A549 (cell line): ENCODE data around the gene MSH6. TPM values are rescaled to one million over a fixed set of nuclear protein-coding genes. Genes with fewer than 3 reads are reported as not detected.
"Not testable (repeated sequence)": the region's sequence is repeated elsewhere in the genome, so short reads cannot be mapped to it uniquely, and the experiment has no call there.

Experiments
- ATAC-seq, 2 experiments: fragments of 200-7000 bp in 1 of 2; fragments of >200 bp in 1 of 2; cut with Nextera tagmentation in 1 of 2; cut with Tn5 transposase in 1 of 2; 3 replicates each; pipeline versions ENCODE4 v1.8.0 to v1.9.1; 2018 to 2020; ENCODE audit warnings: mild to moderate bottlenecking in 1 of 2, moderate library complexity in 1 of 2
- CTCF ChIA-PET: fragments of 300-600 bp; sonication (Branson Sonifier 250); formaldehyde crosslinking; extraction: SDS; loops from one replicate; lab custom pipeline; 2021; ENCODE audit warnings: antibody characterized with exemption, inconsistent platforms; lab: Yijun Ruan, JAX
- POLR2A ChIA-PET: fragments of 350-600 bp; formaldehyde crosslinking; extraction: SDS; loops from one replicate; lab custom pipeline; 2021; ENCODE audit warnings: antibody characterized with exemption, inconsistent platforms; lab: Yijun Ruan, JAX
- DNase-seq, 2 experiments: peaks; one replicate each; pipeline versions ENCODE4 v3.0.0 to v3.0.0-alpha.2; 2011 to 2016; ENCODE audit warnings: low read depth in 1 of 2, low spot score in 1 of 2
- FAIRE-seq: peaks from 2 replicates; lab custom pipeline; 2011; peaks lifted over from hg19 to GRCh38; lab: Jason Lieb, UNC
- H3K27ac ChIP-seq, 2 experiments: fragments of >200 bp; sonication (Bioruptor Twin); formaldehyde crosslinking; 3 replicates each; pipeline ENCODE4 v1.5.1; 2016 to 2017
- H3K4me1 ChIP-seq: fragments of >200 bp; sonication (Bioruptor Twin); formaldehyde crosslinking; 3 replicates; pipeline ENCODE4 v1.6.1; 2016
- H3K4me2 ChIP-seq: fragments of >200 bp; sonication (Bioruptor Twin); formaldehyde crosslinking; 3 replicates; pipeline ENCODE4 v1.6.1; 2016
- H3K4me3 ChIP-seq: fragments of >200 bp; sonication (Bioruptor Twin); formaldehyde crosslinking; 3 replicates; pipeline ENCODE4 v1.5.1; 2016
- H3K9me3 ChIP-seq: fragments of >200 bp; sonication (Bioruptor Twin); formaldehyde crosslinking; 3 replicates; pipeline ENCODE4 v1.6.1; 2016
- CEBPB ChIP-seq, 2 experiments: fragments of >200 bp in 1 of 2; sonication (Bioruptor Twin) in 1 of 2; formaldehyde crosslinking in 1 of 2; IDR thresholded peaks; 2 replicates each; pipeline ENCODE4 v1.6.1; 2012 to 2016
- CHD2 ChIP-seq: fragments of 150-350 bp; IDR thresholded peaks from 2 replicates; pipeline ENCODE4 v1.6.1; 2014; ENCODE audit warnings: low read length; ENCODE audit not compliant: partially characterized antibody
- ESRRA ChIP-seq: fragments of 150-350 bp; IDR thresholded peaks from 2 replicates; pipeline ENCODE4 v1.6.1; 2014; ENCODE audit warnings: mild to moderate bottlenecking, low read length, borderline replicate concordance
- FOSL2 ChIP-seq, 2 experiments: fragments of 450-650 bp in 1 of 2; fragments of >200 bp in 1 of 2; sonication (Bioruptor Twin) in 1 of 2; formaldehyde crosslinking; IDR thresholded peaks; 2 replicates each; pipeline versions ENCODE4 v1.5.0 to v1.6.1; 2016 to 2020; ENCODE audit warnings: mild to moderate bottlenecking in 1 of 2, moderate library complexity in 1 of 2
- HDAC2 ChIP-seq: fragments of 200-600 bp; sonication (generic); IDR thresholded peaks from 2 replicates; pipeline ENCODE4 v1.6.1; 2016
- MAX ChIP-seq: IDR thresholded peaks from 2 replicates; pipeline ENCODE4 v1.6.1; 2012
- MAZ ChIP-seq: fragments of 150-350 bp; IDR thresholded peaks from 2 replicates; pipeline ENCODE4 v1.6.1; 2014; ENCODE audit warnings: antibody characterized with exemption, low read depth, low read length, borderline replicate concordance
- NFE2L2 ChIP-seq: fragments of 150-350 bp; conservative IDR thresholded peaks from 2 replicates; pipeline ENCODE4 v1.6.1; 2014; ENCODE audit warnings: low read length
- NPAS2 ChIP-seq: fragments of 250-450 bp; sonication (Bioruptor Pico); IDR thresholded peaks from 2 replicates; pipeline ENCODE4 v1.8.0; 2022; ENCODE audit warnings: mild to moderate bottlenecking, moderate library complexity, borderline replicate concordance
- PHF8 ChIP-seq: fragments of 200-600 bp; sonication (generic); IDR thresholded peaks from 2 replicates; pipeline ENCODE4 v1.6.1; 2016; ENCODE audit warnings: low read depth, mild to moderate bottlenecking, antibody characterized with exemption, moderate library complexity, borderline replicate concordance
- POLR2A ChIP-seq: IDR thresholded peaks from 2 replicates; pipeline ENCODE4 v1.6.1; 2012; ENCODE audit warnings: mild to moderate bottlenecking, low read length
- RARB ChIP-seq: fragments of 250-450 bp; sonication (Bioruptor Pico); IDR thresholded peaks from 2 replicates; pipeline ENCODE4 v1.8.0; 2021; ENCODE audit warnings: mild to moderate bottlenecking, moderate library complexity
- SMC3 ChIP-seq: fragments of >200 bp; sonication (Bioruptor Twin); formaldehyde crosslinking; IDR thresholded peaks from 3 replicates; pipeline ENCODE4 v1.6.1; 2018; ENCODE audit warnings: inconsistent platforms
- TFCP2L1 ChIP-seq: fragments of 250-450 bp; sonication (Bioruptor Pico); IDR thresholded peaks from 2 replicates; pipeline ENCODE4 v1.5.0; 2021; ENCODE audit warnings: mild to moderate bottlenecking
- USF2 ChIP-seq: fragments of 450-650 bp; IDR thresholded peaks from 2 replicates; pipeline ENCODE4 v1.6.1; 2014; ENCODE audit warnings: antibody characterized with exemption
- ZSCAN20 ChIP-seq: fragments of 250-450 bp; sonication (Bioruptor Pico); IDR thresholded peaks from 2 replicates; pipeline ENCODE4 v1.8.0; 2022; ENCODE audit warnings: mild to moderate bottlenecking, moderate library complexity
- WGBS: methylation state at CpG from one replicate; pipeline ENCODE4 v1.1.6; 2017; ENCODE audit errors: missing lambda C conversion rate; 5-methylcytosine and 5-hydroxymethylcytosine counted together
- polyA plus RNA-seq, 4 experiments: library from polyadenylated mRNA; depleted of rRNA in 3 of 4; stranded (reverse); fragments of >200 nt; fragmentation: RNase III in 1 of 4; extraction: RNeasy Plus Mini Kit Qiagen cat#74134 plus additional on column Dnase treatment in 1 of 4; gene quantifications; 2 replicates in 3 of 4; 3 replicates in 1 of 4; pipeline ENCODE4 v1.2.3, GENCODE V29; 2011 to 2017
- small RNA-seq, 6 experiments: library from RNA; depleted of rRNA; stranded (forward); fragments of <200 nt; gene quantifications; one replicate each; pipeline ENCODE3, GENCODE V24; 2012

The MSH6 gene
- polyA plus RNA-seq, 2 of the 4 experiments (the other 2 are of a cell fraction), result 82.7 to 108 TPM

- Histone ChIP-seq H3K9me3 (no peaks in the 10 kb centered on the region), H3K4me3 (no peak overlapping the region), H3K27ac (no peak overlapping the region), H3K4me2 (no peak overlapping the region), H3K4me1 (no peaks in the 10 kb centered on the region)
- ChIA-PET CTCF (interaction anchor here (0.6 to 1.9 kb wide), 5 partner anchors 14 to 1929 kb away, joined by 3 to 14 read pairs (median 3); no protein-coding TSS in a partner anchor), POLR2A (no interaction called here)
- no peak for DNase-seq
- ATAC-seq, result no peak
- 95% methylated on average over 1 of the region's 1 CpG for WGBS
- no peak for TF ChIP-seq USF2
- TF ChIP-seq POLR2A, result no peak
- FAIRE-seq, result no peak
These were observed 60.5 kb downstream of the MSH6 start for GRCh38 chr2:47843407-47843806.

- H3K4me3 ChIP-seq, result no peak overlapping the region
- no peak overlapping the region for H3K4me2 ChIP-seq
- H3K27ac ChIP-seq, result no peak overlapping the region
- TF ChIP-seq RARB (CRISPR knock-in tag), result no peak
- TF ChIP-seq NPAS2 (CRISPR knock-in tag), result no peak
- no peak for TF ChIP-seq CHD2
- no peak for TF ChIP-seq SMC3
- no peak for TF ChIP-seq FOSL2 (IDR thresholded peaks at IDR 0.05)
- TF ChIP-seq FOSL2 (CRISPR knock-in tag; IDR thresholded peaks at IDR 0.05), result no peak
- no peak for TF ChIP-seq MAX
- CTCF ChIA-PET, result no interaction called here
- no peak for FAIRE-seq
- WGBS, result 93% methylated on average over 2 of the region's 2 CpGs
- ATAC-seq, result no peak
- no peaks in the 10 kb centered on the region for H3K9me3 ChIP-seq
- no peaks in the 10 kb centered on the region for H3K4me1 ChIP-seq
- no peak for DNase-seq
- POLR2A ChIA-PET, result no interaction called here
These were observed 61.2 kb downstream of the MSH6 start for GRCh38 chr2:47844162-47844561.

GRCh38 chr2:47849368-47849767 lies 66.4 kb downstream of the MSH6 start:
- DNase-seq, result no peak
- CTCF ChIA-PET, result interaction anchor here (1.0 to 2.5 kb wide), 3 partner anchors 8 to 257 kb away, joined by 3 to 11 read pairs (median 4); no protein-coding TSS in a partner anchor
- no peaks in the 10 kb centered on the region for H3K9me3 ChIP-seq
- 83% methylated on average over 2 of the region's 2 CpGs for WGBS
- FAIRE-seq, result no peak
- no peak overlapping the region for H3K4me3 ChIP-seq
- H3K27ac ChIP-seq, result no peak overlapping the region
- POLR2A ChIA-PET, result no interaction called here
- TF ChIP-seq ZSCAN20 (CRISPR knock-in tag) (no peak), TFCP2L1 (CRISPR knock-in tag) (no peak), ESRRA (no peak), RARB (CRISPR knock-in tag) (no peak), HDAC2 (no peak), PHF8 (no peak), NPAS2 (CRISPR knock-in tag) (no peak)
- H3K4me2 ChIP-seq, result no peak overlapping the region
- ATAC-seq, result no peak
- 0 out of 3 replicates have a peak, but pooled peaks cover 4% of the 10 kb centered on the region for H3K4me1 ChIP-seq

GRCh38 chr2:47850198-47850597 lies 67.3 kb downstream of the MSH6 start:
- Histone ChIP-seq H3K4me3 (no peak overlapping the region), H3K9me3 (no peaks in the 10 kb centered on the region), H3K4me2 (no peak overlapping the region), H3K4me1 (0 out of 3 replicates have a peak, but pooled peaks cover 4% of the 10 kb centered on the region), H3K27ac (no peak overlapping the region)
- CTCF ChIA-PET, result interaction anchor here (1.0 to 2.5 kb wide), 3 partner anchors 8 to 257 kb away, joined by 3 to 11 read pairs (median 4); no protein-coding TSS in a partner anchor
- POLR2A ChIA-PET, result interaction anchor here (1.3 kb wide), 1 partner anchor 57 kb away, joined by 3 read pairs; no protein-coding TSS in a partner anchor
- WGBS, result 81% methylated on average over 1 of the region's 1 CpG
- DNase-seq, result no peak
- no peak for ATAC-seq
- TF ChIP-seq NFE2L2 (no peak), NPAS2 (CRISPR knock-in tag) (no peak), MAZ (no peak), CEBPB (IDR thresholded peaks at IDR 0.05) (no peak)
- no peak for FAIRE-seq

- FAIRE-seq, H3K4me2 ChIP-seq, H3K4me1 ChIP-seq, H3K9me3 ChIP-seq, H3K4me3 ChIP-seq, DNase-seq, ATAC-seq, H3K27ac ChIP-seq, POLR2A ChIA-PET: not testable (repeated sequence)
- CTCF ChIA-PET, result interaction anchor here (0.5 to 11.1 kb wide), 3 partner anchors 69 to 766 kb away, joined by 3 to 135 read pairs (median 3); no protein-coding TSS in a partner anchor
- WGBS, result 95% methylated on average over 8 of the region's 8 CpGs
These were observed 70.3 kb downstream of the MSH6 start for GRCh38 chr2:47853067-47853777.

Small RNAs within 50 kb of the gene (small RNA-seq; reads per million reads assigned to genes)
- gene RF00026 (0 reads per million in 6 experiments), gene RPL36AP15 (0 reads per million in 6 experiments)

Other genes starting within 250 kb of the MSH6 start
- gene KCNK12, start 212.2 kb upstream of the MSH6 start, polyA plus RNA-seq (2011; rRNA removed), result 0.01 TPM in 2 replicates
- 0.01 TPM in 2 of 3 replicates, not detected in the other for gene KCNK12, start 212.2 kb upstream of the MSH6 start, polyA plus RNA-seq (2017; fragmentation: RNase III; extraction: RNeasy Plus Mini Kit Qiagen cat#74134 plus additional on column Dnase treatment)
- gene FBXO11, start 123.4 kb downstream of the MSH6 start, polyA plus RNA-seq (2011; rRNA removed), result 61.4 and 125 TPM in 2 replicates
- 51.1 to 53.2 TPM (median 52.3 TPM) in 3 replicates for gene FBXO11, start 123.4 kb downstream of the MSH6 start, polyA plus RNA-seq (2017; fragmentation: RNase III; extraction: RNeasy Plus Mini Kit Qiagen cat#74134 plus additional on column Dnase treatment)